Gastrocnemius medialis (tissue), 4 donors: ENCODE measurements around the gene GALNT10. TPM values are rescaled to one million over a fixed set of nuclear protein-coding genes. Genes with fewer than 3 reads are reported as not detected.

Experiments
- ATAC-seq, 2 donors: fragments of 150-250 bp; one replicate each; pipeline ENCODE4 v1.9.1; 2016
- DNase-seq, 2 donors: peaks; one replicate each; pipeline ENCODE4 v3.0.0-alpha.2; 2019
- H3K27ac ChIP-seq, 4 donors: fragments of 200-600 bp; sonication (generic); 1 replicate in 1 of 4; 2 replicates in 3 of 4; pipeline ENCODE4 v1.5.1; 2016 to 2018; ENCODE audit warnings: mild to moderate bottlenecking in 2 of 4, moderate library complexity in 1 of 4
- H3K27me3 ChIP-seq, 3 donors: fragments of 200-600 bp; sonication (generic) in 2 of 3; 1 replicate in 1 of 3; 2 replicates in 2 of 3; pipeline versions ENCODE4 v1.5.1 to v1.6.0; 2016 to 2019; ENCODE audit warnings: mild to moderate bottlenecking in 1 of 3, moderate library complexity in 1 of 3
- H3K36me3 ChIP-seq, 2 donors: fragments of 200-600 bp; sonication (generic) in 1 of 2; one replicate each; pipeline ENCODE4 v1.5.1; 2017 to 2018
- H3K4me1 ChIP-seq, 2 donors: fragments of 200-600 bp; sonication (generic) in 1 of 2; one replicate each; pipeline ENCODE4 v1.5.1; 2016 to 2017; ENCODE audit warnings: mild to moderate bottlenecking in 2 of 2
- H3K4me3 ChIP-seq, 4 donors: fragments of 200-600 bp; sonication (generic) in 3 of 4; 1 replicate in 1 of 4; 2 replicates in 3 of 4; pipeline ENCODE4 v1.5.1; 2016 to 2019; ENCODE audit warnings: mild to moderate bottlenecking in 2 of 4
- H3K9me3 ChIP-seq, 3 donors: fragments of 200-600 bp; sonication (generic) in 2 of 3; 1 replicate in 1 of 3; 2 replicates in 2 of 3; pipeline ENCODE4 v1.5.1; 2016 to 2019
- CTCF ChIP-seq, 5 experiments: fragments of 450-650 bp in 3 of 5; fragments of 200-600 bp in 2 of 5; sonication (generic) in 2 of 5; IDR thresholded peaks in 4 of 5; conservative IDR thresholded peaks in 1 of 5; 1 replicate in 4 of 5; 2 replicates in 1 of 5; pipeline ENCODE4 v1.5.1; 2016 to 2019; ENCODE audit warnings: antibody characterized with exemption in 5 of 5, mild to moderate bottlenecking in 3 of 5, moderate library complexity in 3 of 5
- POLR2A ChIP-seq, 2 donors: fragments of 450-650 bp; IDR thresholded peaks; one replicate each; pipeline ENCODE4 v1.6.1; 2017; ENCODE audit warnings: antibody characterized with exemption in 2 of 2, mild to moderate bottlenecking in 2 of 2, moderate library complexity in 2 of 2
- in situ Hi-C, 4 donors: fragments of 200-750 bp; cut with MboI; loops; one replicate each; pipeline versions ENCODE4 v1.15.0 to v1.8.0; 2017; ENCODE audit warnings: low sequenced_read_pairs in 4 of 4
- intact Hi-C: fragments of 100-400 bp; cut with DNase I; formaldehyde crosslinking; loops from one replicate; pipeline ENCODE4 v1.15.1; 2023; ENCODE audit warnings: low total_unique reads
- total RNA-seq, 4 donors: library from RNA; depleted of rRNA; stranded (reverse); fragments of >200 nt; gene quantifications; one replicate each; pipeline versions ENCODE4 v1.1.0 to v1.2.3, GENCODE V29; 2016

GALNT10 gene
- total RNA-seq, result 1 to 10 TPM; 6.1 to 9.9 (median 6.4) TPM

GRCh38 chr5:154190595-154191304, at the start of gene GALNT10:
Gene GALNT10 (plus strand): TSS chr5:154190733. CDS start chr5:154190867, 134 bp downstream.
- H3K4me1 ChIP-seq, result peaks cover 33 to 37% of the 10 kb centered on the region in 2 donors
- DNase-seq (peak; percentile 18 to 34), ATAC-seq (peak; percentile 82 to 83)
- no peaks in the 10 kb centered on the region for H3K27me3 ChIP-seq
- no peaks in the 10 kb centered on the region for H3K36me3 ChIP-seq
- TF ChIP-seq CTCF (IDR thresholded peaks at IDR 0.05 in 4 of 5, conservative IDR thresholded peaks at IDR 0.05 in 1 of 5), result no peak
- TF ChIP-seq POLR2A (IDR thresholded peaks at IDR 0.05), result peak; percentile 21 to 64
- no peaks in the 10 kb centered on the region for H3K9me3 ChIP-seq
- in situ Hi-C loops (loop anchor here in 2 of 4 donors (10.0 to 25.0 kb wide), 2 partner anchors 214 to 222 kb away; no protein-coding TSS in a partner anchor), intact Hi-C loops (loop anchor here (5.0 kb wide), 3 partner anchors 153 to 257 kb away; partner anchors contain the start of genes FAM114A2, MFAP3 and SAP30L)
- peak within 1 kb of the TSS; percentile 77 to 84 (median 80) for H3K27ac ChIP-seq
- H3K4me3 ChIP-seq, result peak within 1 kb of the TSS; percentile 94 to 100 (median 96)

- Histone ChIP-seq H3K27me3 (no peaks in the 10 kb centered on the region), H3K4me3 (no peak overlapping the region), H3K36me3 (no peaks in the 10 kb centered on the region), H3K27ac (no peak overlapping the region), H3K9me3 (no peaks in the 10 kb centered on the region), H3K4me1 (no peaks in the 10 kb centered on the region)
- no peak for TF ChIP-seq POLR2A (IDR thresholded peaks at IDR 0.05)
- TF ChIP-seq CTCF (IDR thresholded peaks at IDR 0.05 in 4 of 5, conservative IDR thresholded peaks at IDR 0.05 in 1 of 5), result no peak
- no peak for DNase-seq
- in situ Hi-C loops, result no loop called here
- ATAC-seq, result peak in 1 of 2 donors; percentile 11
- intact Hi-C loops, result no loop called here
Observed at GRCh38 chr5:154141745-154142221, 48.8 kb upstream of the GALNT10 start.

- Histone ChIP-seq H3K4me3 (no peak overlapping the region), H3K27ac (no peak overlapping the region), H3K36me3 (no peaks in the 10 kb centered on the region), H3K9me3 (no peaks in the 10 kb centered on the region), H3K4me1 (no peaks in the 10 kb centered on the region), H3K27me3 (no peaks in the 10 kb centered on the region)
- intact Hi-C loops, result no loop called here
- DNase-seq (no peak), ATAC-seq (no peak)
- in situ Hi-C loops, result no loop called here
- no peak for TF ChIP-seq CTCF (IDR thresholded peaks at IDR 0.05 in 4 of 5, conservative IDR thresholded peaks at IDR 0.05 in 1 of 5)
- TF ChIP-seq POLR2A (IDR thresholded peaks at IDR 0.05), result no peak
Observed at GRCh38 chr5:154143211-154143641, 47.3 kb upstream of the GALNT10 start.

GRCh38 chr5:154145268-154145667, 45.3 kb upstream of the GALNT10 start:
- no peak for DNase-seq
- TF ChIP-seq CTCF (IDR thresholded peaks at IDR 0.05 in 4 of 5, conservative IDR thresholded peaks at IDR 0.05 in 1 of 5) (no peak), POLR2A (IDR thresholded peaks at IDR 0.05) (no peak)
- intact Hi-C loops (no loop called here), in situ Hi-C loops (no loop called here)
- Histone ChIP-seq H3K27ac (no peak overlapping the region), H3K4me3 (no peak overlapping the region), H3K36me3 (no peaks in the 10 kb centered on the region), H3K27me3 (no peaks in the 10 kb centered on the region), H3K4me1 (no peaks in the 10 kb centered on the region), H3K9me3 (no peaks in the 10 kb centered on the region)
- no peak for ATAC-seq
